GM12892 (cell line): ENCODE results near the gene COL13A1.

ENCODE experiments used
- POLR2A ChIP-seq: IDR thresholded peaks from 2 replicates; pipeline ENCODE4 v1.6.1; 2011; ENCODE audit warnings: low read depth, low read length, control low read depth
- POLR2AphosphoS5 ChIP-seq: IDR thresholded peaks from 2 replicates; pipeline ENCODE4 v1.6.1; 2011; ENCODE audit warnings: low read depth, low read length, control low read depth

DNA sequence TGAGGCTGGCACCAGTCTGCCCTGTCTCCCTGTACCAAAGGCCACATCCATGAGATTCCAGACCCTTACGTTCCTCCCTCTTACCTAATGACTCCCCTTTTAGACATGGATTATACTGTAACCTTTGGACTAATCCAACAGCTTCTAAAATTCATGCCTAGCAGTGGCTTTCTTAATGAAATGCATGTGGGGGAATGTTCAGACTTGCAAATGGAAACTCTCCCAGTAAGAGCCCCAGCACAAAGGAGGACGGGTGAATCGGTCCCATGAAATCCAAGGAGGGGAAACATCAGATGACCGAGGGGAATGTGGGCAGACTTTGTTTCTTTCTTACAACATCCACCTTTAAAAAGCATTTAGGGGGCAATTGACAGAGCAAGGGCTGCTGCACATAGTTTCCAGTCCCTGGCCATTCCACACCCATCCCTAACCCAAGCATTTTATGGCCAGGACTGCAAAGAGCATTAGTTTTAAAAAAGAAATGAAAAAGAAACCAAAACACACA is 71.5 kb downstream of the COL13A1 start:
- no peak for TF ChIP-seq POLR2AphosphoS5
- no peak for TF ChIP-seq POLR2A
